ENCODE measurements around the gene WDR43.

Gene WDR43

DNA sequence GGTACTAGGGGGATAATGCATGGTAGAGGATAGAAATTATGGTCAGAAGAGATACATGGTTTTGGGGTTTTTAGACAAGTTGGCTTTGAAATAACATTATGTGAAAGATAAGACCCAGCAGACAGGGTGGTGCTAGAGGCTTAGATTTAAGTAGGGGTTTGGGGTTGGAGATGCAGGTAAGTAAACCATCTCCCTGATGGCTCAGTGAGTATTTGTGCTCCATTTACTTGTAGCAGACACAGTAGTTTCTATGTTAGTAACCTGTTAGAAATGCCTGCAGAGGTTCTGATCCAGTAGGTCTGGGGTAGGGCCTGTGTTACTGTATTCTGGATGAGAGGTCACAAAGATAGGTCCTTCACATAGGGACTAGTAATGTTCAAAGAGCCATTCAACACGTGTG is 13.7 kb downstream of the WDR43 start:
- DNase-seq (ENCODE audit: low spot score), result no peak

DNA sequence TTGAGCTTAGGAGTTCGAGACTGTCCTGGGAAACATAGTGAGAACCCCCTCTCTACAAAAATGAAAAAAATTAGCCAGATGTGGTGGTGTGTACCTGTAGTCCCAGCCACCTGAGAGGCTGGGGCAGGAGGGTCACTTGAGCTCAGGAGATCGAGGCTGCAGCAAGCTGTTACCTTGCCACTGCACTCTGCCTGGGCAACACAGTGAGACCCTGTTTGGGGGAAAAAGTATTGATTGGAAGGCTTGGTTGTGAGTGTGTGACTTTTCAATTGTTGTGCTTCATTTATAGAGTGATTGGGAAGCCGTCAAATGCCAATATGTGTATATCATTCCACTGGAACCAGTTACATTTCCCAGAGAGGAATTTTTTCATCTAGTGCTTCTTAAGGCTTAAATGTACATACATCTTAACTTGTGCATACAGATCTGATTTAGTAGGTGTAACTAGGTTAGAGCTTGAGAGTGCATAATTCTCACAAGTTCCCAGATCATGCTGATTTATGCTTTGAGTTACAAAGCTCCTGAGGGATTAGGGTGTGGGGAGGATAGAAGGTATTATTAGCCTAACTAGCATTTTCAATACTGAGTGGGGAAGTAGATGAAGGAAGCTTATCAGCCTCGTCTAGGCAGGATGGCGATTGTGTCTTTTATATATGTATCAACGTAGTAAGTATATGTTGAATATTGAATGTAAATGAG is 15.3 kb downstream of the WDR43 start:
- no peak for DNase-seq (ENCODE audit: low spot score)

DNA sequence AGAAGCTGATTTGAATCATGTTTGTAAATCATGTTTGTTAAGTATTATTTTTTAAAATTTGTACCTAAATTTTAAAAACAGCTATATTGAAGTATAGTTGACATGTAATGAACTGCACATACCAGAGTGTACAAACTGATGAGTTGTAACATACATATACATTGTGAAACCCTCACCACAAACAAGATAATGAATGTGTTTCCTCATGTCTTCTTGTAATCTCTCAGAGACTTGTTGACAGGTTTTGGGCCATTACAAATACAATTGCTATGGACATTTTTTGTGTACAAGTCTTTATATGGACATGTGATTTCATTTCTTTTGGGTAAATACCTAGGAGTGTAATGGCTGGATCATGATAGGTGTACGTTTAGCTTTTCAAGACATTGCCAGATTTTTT is 21.5 kb downstream of the WDR43 start:
- DNase-seq (ENCODE audit: low spot score), result no peak

DNA sequence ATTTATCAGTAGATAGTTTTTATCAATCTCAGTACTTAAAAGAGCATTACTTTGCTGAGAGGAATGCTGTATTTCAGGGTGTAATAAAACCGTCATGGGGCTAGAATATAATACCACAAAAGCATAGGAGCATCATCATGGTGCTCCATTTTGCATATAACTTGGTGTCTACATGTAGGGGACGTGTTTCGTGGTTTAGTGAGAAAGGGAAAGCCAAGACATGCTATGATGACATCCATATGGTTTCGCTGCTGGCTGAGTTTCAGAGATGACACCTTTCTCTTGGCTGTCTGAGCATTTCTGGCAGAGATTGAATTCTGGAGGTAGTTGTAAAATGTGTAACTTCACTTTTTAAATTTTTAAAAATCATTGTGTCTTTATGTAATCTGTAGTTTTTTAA is 32.4 kb downstream of the WDR43 start:
- no peak for DNase-seq (ENCODE audit: low spot score)

DNA sequence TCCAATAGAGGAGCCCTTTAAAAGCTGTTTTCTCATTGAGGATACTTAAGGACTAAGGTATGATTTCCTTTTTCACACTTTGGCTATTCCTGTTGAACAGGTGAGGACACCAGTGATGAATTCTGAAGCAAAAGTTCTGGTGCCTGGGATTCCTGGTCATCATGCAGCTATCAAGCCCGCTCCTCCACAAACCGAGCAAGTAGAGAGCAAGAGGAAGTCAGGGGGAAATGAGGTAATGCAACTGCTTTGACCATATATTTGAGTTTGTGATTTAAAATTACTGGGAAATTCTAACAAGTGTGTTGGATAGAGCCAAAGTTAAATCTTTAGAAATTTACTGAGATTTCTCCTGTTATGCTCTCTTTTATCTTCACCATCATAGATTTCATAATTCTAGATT is 33.0 kb downstream of the WDR43 start:
- no peak for DNase-seq (ENCODE audit: low spot score)

DNA sequence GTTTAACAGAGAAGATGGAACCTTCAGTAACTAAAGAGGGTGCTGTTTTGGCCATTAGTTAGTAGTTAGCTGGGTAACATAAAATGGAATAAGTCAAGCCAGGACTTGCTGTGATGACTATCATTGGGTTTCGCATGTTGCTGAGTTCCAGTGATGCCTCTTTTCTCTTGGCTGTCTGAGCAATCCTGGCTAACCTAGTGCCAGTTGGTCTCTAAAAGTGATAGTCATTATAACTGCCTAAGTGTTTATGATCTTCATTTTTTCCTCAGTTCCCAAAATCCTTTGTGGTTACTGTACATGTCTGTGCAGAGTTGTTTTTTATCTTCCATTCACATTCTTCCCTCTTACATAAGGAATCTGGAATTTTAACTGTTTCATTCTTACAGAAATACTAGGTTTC is 33.4 kb downstream of the WDR43 start:
- no peak for DNase-seq (ENCODE audit: low spot score)

DNA sequence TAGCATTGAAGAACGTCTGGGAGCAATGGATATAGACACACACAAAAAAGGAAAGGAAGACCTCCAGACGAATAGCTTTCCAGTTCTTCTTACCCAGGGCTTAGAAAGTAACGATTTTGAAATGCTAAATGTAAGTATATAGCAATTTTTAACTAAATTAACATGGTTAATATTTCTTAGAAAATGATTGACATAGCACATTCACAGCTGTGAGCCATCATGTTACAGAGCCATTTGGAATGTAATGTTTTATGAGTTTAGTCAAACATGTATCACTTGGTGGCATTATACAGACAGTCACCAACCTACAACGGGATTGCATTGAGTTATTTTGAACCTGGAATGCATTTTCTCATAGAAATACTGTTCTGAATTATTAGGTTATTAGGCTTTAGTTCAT is 35.1 kb downstream of the WDR43 start:
- no peak for DNase-seq (ENCODE audit: low spot score)

DNA sequence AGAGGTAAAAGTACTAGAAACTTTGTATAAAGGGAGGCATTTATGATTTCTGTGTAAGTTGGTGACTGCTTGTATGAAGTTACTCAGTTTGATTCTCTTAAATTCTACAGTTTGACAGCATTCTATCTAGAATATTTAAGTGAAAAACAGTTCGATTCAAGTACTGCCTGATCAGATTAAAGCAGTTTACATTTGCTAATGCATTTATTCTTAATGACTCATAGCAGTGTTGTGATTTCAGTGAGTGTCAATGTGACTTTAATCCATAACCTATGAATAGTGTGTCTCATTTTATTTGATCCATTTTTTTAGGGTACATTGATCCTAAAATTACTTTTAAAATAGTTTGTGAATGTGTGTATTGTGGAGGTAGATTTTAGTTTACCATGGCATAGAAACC is 35.7 kb downstream of the WDR43 start:
- DNase-seq (ENCODE audit: low spot score), result no peak

DNA sequence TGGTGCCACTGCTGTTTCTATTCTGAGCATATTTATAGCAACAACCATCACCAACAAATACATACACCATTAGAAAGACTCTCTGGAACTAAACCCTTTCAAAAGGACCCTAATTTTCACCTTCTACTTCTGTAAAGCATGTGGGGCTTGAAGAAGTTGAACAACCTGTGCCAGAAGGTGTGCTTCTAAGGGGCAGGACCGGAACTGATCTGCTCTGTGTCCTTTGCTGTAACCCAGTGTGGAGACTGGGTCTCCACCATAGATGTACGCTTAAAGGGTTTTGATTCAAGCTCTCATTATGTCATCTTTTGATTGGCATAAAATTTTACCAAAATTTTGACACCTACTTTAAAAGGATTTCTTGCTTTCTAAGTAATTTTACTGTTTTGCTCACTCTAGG is 40.3 kb downstream of the WDR43 start:
- no peak for DNase-seq (ENCODE audit: low spot score)

DNA sequence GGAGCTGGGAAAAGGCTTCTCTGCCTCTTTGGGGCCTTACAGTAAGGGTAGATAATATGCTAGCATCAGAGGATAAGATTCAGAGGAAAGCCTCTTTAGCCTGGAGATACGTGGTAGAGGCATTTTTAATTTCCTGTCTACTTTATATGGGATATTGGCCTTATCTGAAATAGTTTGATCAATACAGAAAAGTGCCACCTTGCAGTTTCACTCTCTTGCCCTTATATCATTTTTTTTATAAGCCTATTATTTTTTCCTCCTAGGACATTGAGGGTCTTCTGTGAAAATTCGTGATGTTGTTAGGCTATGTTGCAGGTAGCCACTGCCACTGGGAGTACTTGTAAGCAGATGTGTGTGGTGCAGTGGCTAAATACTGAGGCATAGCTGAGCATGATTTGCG is 46.5 kb downstream of the WDR43 start:
- no peak for DNase-seq (ENCODE audit: low spot score)

DNA sequence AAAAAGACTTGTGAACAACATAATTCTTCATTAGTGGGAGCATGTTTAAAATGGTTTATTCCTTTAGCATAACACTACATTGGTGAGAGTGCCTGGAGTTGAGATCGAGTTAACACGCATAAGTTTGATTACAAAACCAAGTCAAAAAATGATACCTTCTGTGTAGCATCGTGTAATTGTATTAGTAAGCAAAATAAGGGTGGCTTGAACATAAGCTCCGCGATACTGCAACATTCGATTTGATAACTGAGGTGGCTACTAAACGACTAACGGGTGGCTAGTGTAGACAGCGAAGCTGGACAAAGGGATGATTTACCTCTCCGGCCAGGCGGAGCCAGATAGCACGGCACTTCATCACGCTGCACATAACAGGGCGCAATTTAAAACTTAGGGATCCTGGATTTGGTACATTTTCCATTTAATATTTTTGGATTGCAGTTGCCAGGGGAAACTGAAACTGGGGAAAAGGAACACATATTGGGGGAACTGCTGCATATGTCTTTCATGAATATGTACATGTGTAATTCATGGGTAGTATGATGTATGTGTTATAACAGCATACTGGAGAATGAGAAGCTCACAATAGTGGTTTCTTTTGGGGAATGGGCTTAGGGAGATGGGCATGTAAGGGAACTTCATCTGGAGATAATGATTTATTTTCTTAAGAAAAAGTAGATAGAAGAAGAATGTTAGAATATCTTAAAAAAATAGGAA is 50.2 kb downstream of the WDR43 start:
- DNase-seq (ENCODE audit: low spot score), result no peak

DNA sequence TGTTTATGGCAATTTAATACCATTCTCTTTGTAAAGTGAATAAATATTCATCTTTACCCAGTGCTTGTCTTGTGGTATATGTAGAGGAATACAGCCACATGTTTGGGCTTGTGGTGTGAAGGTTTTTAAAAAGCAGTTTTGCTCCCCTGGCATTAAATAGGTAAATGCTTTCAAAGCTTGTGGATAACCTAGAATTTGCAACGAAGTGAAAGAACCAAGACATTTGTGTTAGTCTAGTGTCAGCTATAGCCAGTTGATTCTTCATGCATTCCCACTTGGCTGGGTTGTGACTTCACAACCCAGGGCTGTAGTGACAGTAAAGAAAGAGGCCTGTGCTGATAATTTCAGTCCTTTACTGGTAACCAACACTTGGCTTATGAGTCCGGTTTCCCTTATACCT is 53.7 kb downstream of the WDR43 start:
- no peak for DNase-seq (ENCODE audit: low spot score)

DNA sequence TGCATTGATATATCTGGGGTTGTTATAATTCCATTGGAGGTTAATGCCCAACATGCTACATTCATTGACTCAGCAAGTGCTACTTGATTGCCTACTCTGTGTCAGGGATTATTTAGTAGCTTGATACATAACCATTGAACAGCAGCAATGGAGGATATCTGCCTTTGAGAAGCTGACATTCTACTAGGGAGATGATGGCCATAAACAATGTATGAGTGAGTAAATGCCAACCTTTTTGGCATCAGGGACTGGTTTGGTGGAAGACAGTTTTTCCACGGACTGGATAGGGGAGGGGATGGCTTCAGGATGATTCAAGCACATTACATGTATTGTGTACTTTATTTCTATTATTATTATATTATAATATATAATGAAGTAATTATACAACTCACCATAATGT is 54.7 kb downstream of the WDR43 start:
- no peak for DNase-seq (ENCODE audit: low spot score)

DNA sequence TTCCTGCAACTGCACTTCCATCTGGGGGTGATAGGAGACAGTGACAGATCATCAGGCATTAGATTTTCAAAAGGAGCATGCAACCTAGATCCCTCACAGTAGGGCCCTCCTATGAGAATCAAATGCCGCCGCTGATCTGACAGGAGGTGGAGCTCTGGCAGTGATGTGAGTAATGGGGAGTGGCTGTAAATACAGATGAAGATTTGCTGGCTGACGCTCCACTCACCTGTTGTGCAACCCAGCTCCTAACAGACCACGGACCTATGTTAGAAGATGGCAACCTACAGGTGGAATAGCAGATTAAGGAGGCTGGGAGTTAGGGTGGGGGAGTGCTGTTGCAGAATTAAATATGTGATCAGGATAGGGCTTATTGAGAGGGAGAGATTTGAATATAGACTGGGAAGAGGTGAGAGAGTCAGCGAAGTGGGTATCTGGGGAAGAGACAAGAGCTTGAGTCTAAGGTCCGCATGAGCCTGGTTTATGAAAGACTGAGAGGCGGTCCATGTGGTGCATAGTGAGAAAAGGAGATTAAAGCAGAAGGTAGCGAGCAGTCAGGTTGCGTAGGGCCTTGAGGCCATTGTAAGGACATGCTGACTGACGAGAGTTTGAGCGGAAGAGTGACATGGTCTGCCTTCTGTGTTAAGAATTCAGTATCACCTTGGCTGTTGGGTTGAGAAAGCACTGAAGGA is 55.3 kb downstream of the WDR43 start:
- no peak for DNase-seq (ENCODE audit: low spot score)

DNA sequence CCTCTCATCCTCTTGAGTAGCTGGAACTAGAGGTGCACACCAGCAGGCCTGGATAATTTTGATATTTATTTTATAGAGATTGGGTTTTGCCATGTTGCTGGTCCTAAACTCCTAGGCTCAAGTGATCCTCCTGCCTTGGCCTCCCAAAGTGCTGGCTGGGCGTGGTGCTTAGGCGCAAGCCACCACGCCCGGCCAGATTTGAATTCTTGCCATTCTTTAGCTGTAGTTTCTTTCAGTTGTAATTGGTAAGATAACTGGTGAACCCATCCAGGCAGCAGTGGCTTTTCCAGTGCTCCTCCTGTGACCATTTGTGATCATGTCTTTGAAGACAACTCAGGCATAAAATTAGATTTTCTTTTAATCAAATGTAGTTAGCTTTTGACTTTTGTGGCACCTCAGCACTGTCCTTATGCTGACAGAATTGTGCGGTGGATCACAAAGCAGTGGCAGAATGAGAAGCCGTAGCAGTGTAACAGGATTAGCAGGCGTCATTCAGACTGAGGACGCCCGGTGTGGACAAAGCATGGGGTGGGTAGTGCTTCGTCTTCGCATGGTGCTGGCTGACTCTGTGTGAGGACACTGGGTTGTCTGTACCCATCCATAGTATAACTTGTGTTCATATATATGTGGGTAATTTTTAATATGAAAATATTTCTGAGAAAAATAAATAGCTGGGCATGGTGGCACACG is 56.6 kb downstream of the WDR43 start:
- DNase-seq (ENCODE audit: low spot score), result no peak

DNA sequence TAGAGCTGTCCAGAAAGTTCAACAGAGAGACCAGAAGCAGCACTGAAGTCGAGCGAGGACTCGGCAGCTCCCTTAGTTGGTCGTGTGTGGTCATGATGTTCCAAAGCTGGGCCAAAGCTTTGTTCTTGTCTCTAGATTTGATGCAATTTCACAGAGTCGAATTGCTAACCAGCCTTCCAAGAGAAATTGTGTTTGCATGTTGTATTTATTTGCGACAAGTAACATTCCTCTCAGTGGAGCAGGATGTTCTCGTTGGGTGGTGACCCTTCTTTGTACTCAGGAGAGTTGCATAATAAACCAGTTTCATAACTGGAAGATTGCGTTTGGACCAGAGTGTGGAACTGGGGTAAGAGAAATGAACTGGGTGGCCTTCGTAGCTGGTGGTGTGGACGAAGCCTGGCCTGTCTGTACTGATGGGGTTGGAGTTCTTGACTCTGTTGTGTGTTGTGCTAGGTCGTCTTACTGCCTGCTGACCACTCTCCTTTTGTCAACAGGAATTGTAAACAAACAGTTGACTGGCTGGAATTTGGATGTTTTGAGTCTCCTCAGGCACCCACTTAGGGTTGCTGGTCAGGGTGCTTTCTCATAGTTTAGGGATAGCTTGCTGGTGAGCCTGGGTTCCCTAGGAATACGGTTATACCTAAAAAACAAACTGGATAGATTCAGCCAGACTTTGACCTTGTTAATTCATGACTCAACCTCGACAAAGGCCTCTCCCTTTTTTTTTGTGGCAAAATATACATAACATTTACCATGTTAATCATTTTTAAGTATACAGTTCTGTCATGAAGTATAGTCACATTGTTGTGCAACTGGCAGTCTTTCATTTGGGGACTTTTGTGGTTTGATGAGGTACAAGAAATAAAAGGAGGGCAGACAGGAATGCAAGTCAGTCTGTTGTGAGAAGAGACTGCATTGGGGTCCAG is 57.7 kb downstream of the WDR43 start:
- no peak for DNase-seq (ENCODE audit: low spot score)

DNA sequence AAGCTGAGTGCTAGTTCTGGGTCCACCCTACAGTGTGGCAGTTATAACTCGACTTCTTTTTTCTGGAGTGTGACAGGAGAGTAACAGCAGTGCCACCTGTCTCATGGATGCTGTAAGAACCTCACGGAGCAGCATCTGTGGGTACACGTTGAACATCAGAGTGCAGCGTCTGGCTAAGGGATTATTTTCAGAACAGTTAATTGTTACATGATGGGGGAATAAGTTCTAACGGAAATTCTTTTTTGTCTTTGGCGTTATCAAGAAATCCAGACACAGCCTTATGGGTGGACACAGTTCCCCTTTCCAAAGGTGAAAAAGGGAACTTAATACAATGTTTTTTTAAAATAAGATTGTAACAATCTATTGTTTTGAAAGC is 58.4 kb downstream of the WDR43 start:
- DNase-seq (ENCODE audit: low spot score), result peak; percentile 17

DNA sequence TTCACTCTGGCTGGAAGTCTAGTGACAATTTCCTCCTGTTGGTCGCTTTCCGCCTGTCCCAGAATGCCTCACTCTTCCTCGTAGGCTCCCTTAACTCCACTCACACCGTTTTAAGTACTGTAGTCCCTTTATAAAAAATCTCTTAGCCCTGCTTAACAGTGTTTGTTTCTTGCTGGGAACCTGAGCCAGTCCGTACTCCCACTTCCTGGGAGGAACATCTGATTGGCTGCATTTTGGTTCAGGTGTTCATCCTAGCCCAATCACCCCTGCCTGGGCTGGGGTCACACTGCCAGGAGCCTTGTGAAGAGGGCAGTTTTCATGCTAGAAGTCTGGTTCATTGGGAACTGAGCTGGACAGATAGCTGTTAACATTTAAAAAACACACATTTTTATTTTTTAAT is 61.0 kb downstream of the WDR43 start:
- no peak for DNase-seq (ENCODE audit: low spot score)

DNA sequence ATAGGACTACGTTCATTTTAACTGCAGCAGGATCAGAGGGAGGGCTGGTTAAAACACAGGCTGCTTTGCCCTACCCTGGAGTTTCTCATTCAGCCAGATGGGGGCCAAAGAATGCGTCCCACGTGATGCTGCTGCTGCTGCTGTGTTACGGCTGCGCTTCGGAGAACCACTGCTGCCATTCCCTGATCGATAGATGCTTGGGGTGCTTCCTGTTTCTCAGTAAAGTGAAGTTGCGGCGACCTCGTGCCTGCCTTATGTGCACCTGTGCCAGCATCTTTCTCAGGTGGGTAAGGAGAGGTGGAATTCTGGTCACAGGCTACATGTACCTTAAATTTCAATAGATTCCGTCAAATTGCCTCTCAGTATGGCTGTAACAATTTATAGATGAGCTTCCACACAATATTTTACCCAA is 62.0 kb downstream of the WDR43 start:
- no peak for DNase-seq (ENCODE audit: low spot score)

DNA sequence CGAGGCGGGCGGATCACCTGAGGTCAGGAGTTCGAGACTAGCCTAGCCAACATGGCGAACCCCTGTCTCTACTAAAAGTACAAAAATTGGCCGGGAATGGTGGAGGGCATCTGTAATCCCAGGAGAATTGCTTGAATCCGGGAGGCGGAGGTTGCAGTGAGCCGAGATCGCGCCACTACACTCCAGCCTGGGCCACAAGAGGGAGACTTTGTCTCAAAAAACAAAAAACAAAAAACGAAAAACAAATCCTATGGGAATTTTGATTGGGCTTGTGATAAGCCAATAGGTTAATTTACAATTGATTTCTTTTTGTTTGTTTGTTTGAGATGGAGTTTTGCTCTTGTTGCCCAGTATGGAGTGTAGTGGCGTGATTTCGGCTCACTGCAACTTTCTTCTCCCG is 62.4 kb downstream of the WDR43 start:
- DNase-seq (ENCODE audit: low spot score), result no peak

DNA sequence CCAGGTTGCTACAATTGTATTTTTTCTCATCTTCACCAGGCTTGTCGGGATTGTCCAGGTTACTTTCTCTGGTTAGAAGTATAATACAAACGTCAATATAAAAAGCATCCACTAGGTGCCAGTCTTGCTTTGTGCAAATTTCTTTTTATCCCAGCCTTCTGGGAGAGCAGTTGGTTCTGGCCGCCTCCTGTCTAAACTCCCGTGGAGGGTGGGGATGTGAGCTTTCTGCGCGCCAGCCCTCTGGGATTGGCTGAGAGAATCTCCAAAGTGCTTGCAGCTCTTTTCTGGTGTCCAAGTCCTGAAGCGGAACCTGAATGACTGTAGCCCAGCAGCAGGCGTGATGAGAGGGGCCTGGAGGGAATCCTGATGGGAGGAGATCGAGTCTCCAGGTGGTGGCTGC is 64.2 kb downstream of the WDR43 start:
- DNase-seq (ENCODE audit: low spot score), result peak; percentile 50

DNA sequence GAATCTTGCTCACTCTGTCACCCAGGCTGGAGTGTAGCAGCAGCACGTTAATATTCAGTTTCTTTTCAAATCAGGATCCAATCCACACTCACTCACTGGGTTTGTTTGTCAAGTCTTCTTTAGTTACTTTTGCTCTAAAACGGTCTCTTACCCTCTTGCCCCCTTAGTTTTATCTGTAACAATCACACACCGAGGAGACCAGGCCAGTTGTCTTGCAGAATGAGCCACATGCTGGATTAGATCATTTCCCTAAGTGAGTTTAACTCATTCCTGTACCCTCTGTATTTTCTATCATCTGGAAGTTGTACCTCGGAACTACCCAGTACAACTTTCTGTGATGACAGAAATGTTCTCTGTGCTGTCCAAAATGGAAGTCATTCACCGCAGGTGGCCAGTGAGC is 65.9 kb downstream of the WDR43 start:
- DNase-seq (ENCODE audit: low spot score), result no peak
